K562 (cell line): ENCODE measurements around the gene SPRY4.

Experiments
- AFF1 ChIP-seq, 2 experiments: fragments of 450-650 bp; IDR thresholded peaks; 2 replicates each; pipeline ENCODE4 v1.6.1; 2018; ENCODE audit warnings: mild to moderate bottlenecking in 2 of 2, low read depth in 1 of 2; ENCODE audit not compliant: partially characterized antibody in 2 of 2
- ELF1 ChIP-seq: fragments of 200-800 bp; sonication (Bioruptor generic); IDR thresholded peaks from 2 replicates; pipeline ENCODE4 v1.6.1; 2016; ENCODE audit warnings: missing genetic modification characterization, missing compliant biosample characterization
- FOSL1 ChIP-seq: fragments of 200-800 bp; sonication (Bioruptor generic); conservative IDR thresholded peaks from 2 replicates; pipeline ENCODE4 v1.6.1; 2016; ENCODE audit warnings: missing genetic modification characterization, missing compliant biosample characterization
- POLR2A ChIP-seq: fragments of 450-650 bp; conservative IDR thresholded peaks from 2 replicates; pipeline ENCODE4 v1.6.1; 2016
- POLR2AphosphoS5 ChIP-seq: IDR thresholded peaks from 2 replicates; pipeline ENCODE4 v1.6.1; 2011; ENCODE audit warnings: mild to moderate bottlenecking, low read depth, low read length, moderate library complexity; ENCODE audit not compliant: control insufficient read depth, insufficient read depth
- XRCC5 ChIP-seq: fragments of 200-400 bp; formaldehyde crosslinking; IDR thresholded peaks from 2 replicates; pipeline ENCODE4 v1.6.1; 2017; ENCODE audit warnings: low read depth, mild to moderate bottlenecking, low read length
- ZBTB26 ChIP-seq: fragments of 450-650 bp; formaldehyde crosslinking; IDR thresholded peaks from 2 replicates; pipeline ENCODE4 v1.4.0; 2022; ENCODE audit warnings: missing genetic modification characterization

- TF ChIP-seq XRCC5: no peak
- no peak for TF ChIP-seq POLR2AphosphoS5
- no peak for TF ChIP-seq ZBTB26
- no peak for TF ChIP-seq FOSL1
- no peak for TF ChIP-seq ELF1 (tag)
- TF ChIP-seq AFF1 (IDR thresholded peaks at IDR 0.05; ENCODE audit: low read depth in 1 of 2, partially characterized antibody in 2 of 2): no peak
- no peak for TF ChIP-seq POLR2A
Measured at GRCh38 chr5:142330026-142330425, 5.2 kb upstream of the SPRY4 start.
